HEK293T (cell line): Measurements from ENCODE around the gene KRTAP10-5.

Experiments used
- FOXA1 ChIP-seq: fragments of 450-650 bp; IDR thresholded peaks from 2 replicates; pipeline ENCODE4 v1.6.1; 2016; ENCODE audit warnings: mild to moderate bottlenecking
- FOXM1 ChIP-seq: fragments of 450-650 bp; IDR thresholded peaks from 2 replicates; pipeline ENCODE4 v1.6.1; 2017; ENCODE audit warnings: mild to moderate bottlenecking, borderline replicate concordance
- NFRKB ChIP-seq: fragments of 450-650 bp; IDR thresholded peaks from 2 replicates; pipeline ENCODE4 v1.6.1; 2016; ENCODE audit warnings: mild to moderate bottlenecking, moderate library complexity
- SP1 ChIP-seq: fragments of 450-650 bp; IDR thresholded peaks from 2 replicates; pipeline ENCODE4 v1.6.1; 2017
- SUZ12 ChIP-seq: fragments of 450-650 bp; IDR thresholded peaks from 2 replicates; pipeline ENCODE4 v1.6.1; 2016; ENCODE audit warnings: mild to moderate bottlenecking
- ZNF384 ChIP-seq: fragments of 450-650 bp; IDR thresholded peaks from 2 replicates; pipeline ENCODE4 v1.6.1; 2016
- TF ChIP-seq, protein P1 (sequence below): fragments of 450-650 bp; IDR thresholded peaks from 2 replicates; pipeline ENCODE4 v1.6.1; 2016

DNA sequence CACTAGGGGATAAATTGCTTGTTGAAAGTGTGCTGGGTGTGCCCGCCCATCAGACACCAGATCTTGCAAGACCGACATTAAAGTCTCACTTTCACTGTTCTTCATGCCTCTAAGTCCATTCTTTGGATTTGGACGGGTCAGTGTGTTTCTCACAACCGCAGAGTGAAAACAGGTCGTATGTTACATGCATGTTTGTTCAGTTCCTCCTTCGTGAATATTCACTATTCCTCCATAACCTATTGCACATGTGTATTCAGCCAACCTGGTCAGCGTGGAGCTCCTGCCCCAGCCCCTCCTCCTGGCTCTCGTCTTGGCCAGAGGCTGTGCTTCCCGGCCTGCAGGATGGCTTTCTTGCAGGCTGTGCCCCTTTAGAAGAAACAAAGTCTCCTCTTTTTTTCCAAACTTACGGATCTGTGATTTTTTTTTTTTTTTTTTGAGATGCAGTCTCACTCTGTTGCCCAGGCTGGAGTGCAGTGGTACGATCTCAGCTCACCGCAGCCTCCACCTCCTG, 14.1 kb upstream of the KRTAP10-5 start:
- TF ChIP-seq SUZ12 (no peak), ZNF384 (no peak), FOXM1 (no peak), SP1 (no peak), NFRKB (no peak), FOXA1 (no peak)
- TF ChIP-seq, protein P1, sequence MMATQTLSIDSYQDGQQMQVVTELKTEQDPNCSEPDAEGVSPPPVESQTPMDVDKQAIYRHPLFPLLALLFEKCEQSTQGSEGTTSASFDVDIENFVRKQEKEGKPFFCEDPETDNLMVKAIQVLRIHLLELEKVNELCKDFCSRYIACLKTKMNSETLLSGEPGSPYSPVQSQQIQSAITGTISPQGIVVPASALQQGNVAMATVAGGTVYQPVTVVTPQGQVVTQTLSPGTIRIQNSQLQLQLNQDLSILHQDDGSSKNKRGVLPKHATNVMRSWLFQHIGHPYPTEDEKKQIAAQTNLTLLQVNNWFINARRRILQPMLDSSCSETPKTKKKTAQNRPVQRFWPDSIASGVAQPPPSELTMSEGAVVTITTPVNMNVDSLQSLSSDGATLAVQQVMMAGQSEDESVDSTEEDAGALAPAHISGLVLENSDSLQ, result no peak
